GM10266 (cell line): ENCODE data around the gene HIVEP3.

Experiments
- DNase-seq: peaks from one replicate; pipeline ENCODE4 v3.0.0; 2012; ENCODE audit errors: extremely low spot score
- TF ChIP-seq, protein P1 (sequence below): IDR thresholded peaks from 2 replicates; pipeline ENCODE4 v1.5.1; 2012; ENCODE audit warnings: mild to moderate bottlenecking, low read depth; ENCODE audit not compliant: control insufficient read depth, insufficient read depth; ENCODE audit errors: missing control alignments

HIVEP3 gene

GRCh38 chr1:41813755-41814745 lies 104.7 kb downstream of the HIVEP3 start:
- no peak for DNase-seq
- TF ChIP-seq, protein P1, sequence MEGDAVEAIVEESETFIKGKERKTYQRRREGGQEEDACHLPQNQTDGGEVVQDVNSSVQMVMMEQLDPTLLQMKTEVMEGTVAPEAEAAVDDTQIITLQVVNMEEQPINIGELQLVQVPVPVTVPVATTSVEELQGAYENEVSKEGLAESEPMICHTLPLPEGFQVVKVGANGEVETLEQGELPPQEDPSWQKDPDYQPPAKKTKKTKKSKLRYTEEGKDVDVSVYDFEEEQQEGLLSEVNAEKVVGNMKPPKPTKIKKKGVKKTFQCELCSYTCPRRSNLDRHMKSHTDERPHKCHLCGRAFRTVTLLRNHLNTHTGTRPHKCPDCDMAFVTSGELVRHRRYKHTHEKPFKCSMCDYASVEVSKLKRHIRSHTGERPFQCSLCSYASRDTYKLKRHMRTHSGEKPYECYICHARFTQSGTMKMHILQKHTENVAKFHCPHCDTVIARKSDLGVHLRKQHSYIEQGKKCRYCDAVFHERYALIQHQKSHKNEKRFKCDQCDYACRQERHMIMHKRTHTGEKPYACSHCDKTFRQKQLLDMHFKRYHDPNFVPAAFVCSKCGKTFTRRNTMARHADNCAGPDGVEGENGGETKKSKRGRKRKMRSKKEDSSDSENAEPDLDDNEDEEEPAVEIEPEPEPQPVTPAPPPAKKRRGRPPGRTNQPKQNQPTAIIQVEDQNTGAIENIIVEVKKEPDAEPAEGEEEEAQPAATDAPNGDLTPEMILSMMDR: no peak

- TF ChIP-seq, protein P1: no peak
- DNase-seq: no peak
Observed at GRCh38 chr1:41813226-41813625, 105.5 kb downstream of the HIVEP3 start.

- TF ChIP-seq, protein P1: no peak
- no peak for DNase-seq
Observed at GRCh38 chr1:41812453-41812852, 106.3 kb downstream of the HIVEP3 start.

- peak; percentile 62 for DNase-seq
- TF ChIP-seq, protein P1: peak; percentile 65
Observed at GRCh38 chr1:41812051-41812450, 106.7 kb downstream of the HIVEP3 start.

GRCh38 chr1:41811051-41811795 lies 107.5 kb downstream of the HIVEP3 start:
- DNase-seq: no peak
- TF ChIP-seq, protein P1: no peak

DNA sequence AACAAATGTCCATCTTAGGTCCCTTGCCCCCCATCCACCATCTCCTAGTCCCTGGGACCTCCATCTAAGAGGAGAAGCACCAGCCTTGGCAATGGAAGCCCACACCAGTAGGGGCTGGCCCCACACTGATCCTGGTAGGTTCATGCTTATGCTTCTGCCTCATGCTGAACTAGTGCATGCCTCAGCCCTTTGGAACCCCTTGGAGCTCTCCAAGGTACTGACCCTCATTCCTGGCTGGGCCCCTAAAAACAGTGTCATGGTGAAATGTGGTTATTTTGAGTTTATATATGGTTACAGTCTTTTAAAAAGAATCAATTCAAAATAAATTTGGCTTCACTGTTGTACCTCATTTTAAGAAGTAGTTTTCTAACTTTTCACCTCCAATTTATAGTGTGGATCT lies 108.3 kb downstream of the HIVEP3 start:
- peak; percentile 43 for DNase-seq
- TF ChIP-seq, protein P1: no peak
